ENCODE results near the gene NEMP2. TPM values are rescaled to one million over a fixed set of nuclear protein-coding genes. Genes with fewer than 3 reads are reported as not detected.

The NEMP2 gene
- total RNA-seq, 1 experiment from 2014 or later, result 11.1 TPM

DNA sequence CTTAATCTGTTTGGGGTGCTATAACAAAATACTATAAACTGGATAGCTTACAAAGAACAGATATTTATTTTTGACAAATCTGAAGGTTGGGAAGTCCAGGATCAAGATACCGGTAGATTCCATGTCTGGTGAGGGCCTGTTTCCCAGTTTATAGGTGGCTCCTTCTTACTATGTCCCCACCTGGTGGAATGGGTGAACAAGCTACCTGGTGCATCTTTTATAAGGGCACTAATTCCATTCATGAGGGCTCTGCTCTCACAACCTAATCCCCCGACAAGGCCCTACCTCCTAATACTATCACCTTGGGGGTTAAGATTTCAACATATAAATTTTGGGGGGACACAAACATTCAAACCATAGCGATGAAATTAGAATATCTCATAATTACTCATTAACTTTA, 15.6 kb upstream of the NEMP2 start:
- H3K79me2 ChIP-seq (ENCODE audit: low read length), result no peaks in the 10 kb centered on the region
- DNase-seq, result no peak
- no peak overlapping the region for H3K4me3 ChIP-seq (ENCODE audit: low read length)
- no peaks in the 10 kb centered on the region for H4K20me1 ChIP-seq (ENCODE audit: insufficient read depth, low read depth, low read length)
- no peak overlapping the region for H3K27ac ChIP-seq (ENCODE audit: low read length)
- H3K27me3 ChIP-seq (ENCODE audit: low read length), result no peaks in the 10 kb centered on the region
- no peak overlapping the region for H2AFZ ChIP-seq (ENCODE audit: low read length)
- no peak overlapping the region for H3K4me2 ChIP-seq (ENCODE audit: low read depth, low read length, poor library complexity, severe bottlenecking)
- H3K9me3 ChIP-seq (ENCODE audit: low read length), result no peaks in the 10 kb centered on the region
- no peaks in the 10 kb centered on the region for H3K9me2 ChIP-seq (replicated peaks; ENCODE audit: insufficient read depth, low read length)
- no peak overlapping the region for H3K9ac ChIP-seq (ENCODE audit: low read length)
- no peaks in the 10 kb centered on the region for H3K36me3 ChIP-seq (ENCODE audit: insufficient read depth, low read length)
- peaks cover 34% of the 10 kb centered on the region for H3K4me1 ChIP-seq (ENCODE audit: low read length)

DNA sequence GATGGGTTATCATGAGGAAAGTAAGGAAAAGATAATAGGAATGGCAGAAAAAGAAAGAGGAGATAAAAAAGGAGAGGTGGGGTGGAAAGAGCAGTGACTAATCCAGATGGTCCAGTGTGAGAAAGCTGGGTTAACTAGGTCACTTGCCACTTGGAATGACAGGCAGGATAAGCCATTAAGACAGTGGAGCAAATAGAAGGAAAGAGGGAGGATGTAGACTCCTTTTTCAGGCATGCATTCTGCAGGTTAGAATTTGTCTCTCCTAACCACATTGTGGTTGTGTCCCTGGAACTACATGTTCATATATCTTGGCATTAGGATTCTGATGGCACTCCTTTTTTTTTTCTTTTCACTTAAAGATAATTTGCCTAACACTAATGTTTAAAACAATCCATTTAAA, 13.4 kb upstream of the NEMP2 start:
- Histone ChIP-seq H3K4me3 (ENCODE audit: low read length) (no peak overlapping the region), H3K9me2 (replicated peaks; ENCODE audit: insufficient read depth, low read length) (no peaks in the 10 kb centered on the region), H3K4me1 (ENCODE audit: low read length) (peaks cover 22% of the 10 kb centered on the region), H2AFZ (ENCODE audit: low read length) (no peak overlapping the region), H3K36me3 (ENCODE audit: insufficient read depth, low read length) (no peaks in the 10 kb centered on the region), H4K20me1 (ENCODE audit: insufficient read depth, low read depth, low read length) (no peaks in the 10 kb centered on the region), H3K27ac (ENCODE audit: low read length) (no peak overlapping the region), H3K4me2 (ENCODE audit: low read depth, low read length, poor library complexity, severe bottlenecking) (no peak overlapping the region), H3K9me3 (ENCODE audit: low read length) (no peaks in the 10 kb centered on the region), H3K79me2 (ENCODE audit: low read length) (no peaks in the 10 kb centered on the region), H3K27me3 (ENCODE audit: low read length) (0 out of 2 replicates have a peak, but pooled peaks cover 2% of the 10 kb centered on the region), H3K9ac (ENCODE audit: low read length) (no peak overlapping the region)
- no peak for DNase-seq

DNA sequence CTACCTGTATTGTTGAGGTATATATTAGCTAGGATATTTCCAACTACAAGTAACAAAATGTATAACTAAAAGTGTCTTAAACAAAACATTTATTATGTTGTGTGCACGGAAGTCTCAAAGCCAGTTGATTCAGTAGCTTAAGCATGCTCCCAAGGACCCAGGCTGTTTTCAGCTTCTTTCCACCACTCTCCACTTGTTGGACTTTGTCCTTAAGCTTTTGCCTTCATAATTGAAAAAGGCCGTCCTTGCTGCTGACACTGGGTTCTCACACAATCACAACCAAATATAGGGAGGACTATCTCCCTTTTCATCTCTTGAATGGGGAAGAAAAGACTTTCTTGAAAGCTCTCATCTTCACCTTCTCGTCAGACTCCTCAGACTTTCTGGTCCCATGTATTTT, 12.2 kb upstream of the NEMP2 start:
- Histone ChIP-seq H3K9ac (ENCODE audit: low read length) (no peak overlapping the region), H3K4me2 (ENCODE audit: low read depth, low read length, poor library complexity, severe bottlenecking) (no peak overlapping the region), H3K4me1 (ENCODE audit: low read length) (peaks cover 10% of the 10 kb centered on the region), H3K9me3 (ENCODE audit: low read length) (peaks cover 2% of the 10 kb centered on the region; the same call in 1 of the 2 replicates), H3K27me3 (ENCODE audit: low read length) (0 out of 2 replicates have a peak, but pooled peaks cover 2% of the 10 kb centered on the region), H3K27ac (ENCODE audit: low read length) (no peak overlapping the region), H2AFZ (ENCODE audit: low read length) (no peak overlapping the region), H3K4me3 (ENCODE audit: low read length) (no peak overlapping the region), H3K36me3 (ENCODE audit: insufficient read depth, low read length) (no peaks in the 10 kb centered on the region), H4K20me1 (ENCODE audit: insufficient read depth, low read depth, low read length) (no peaks in the 10 kb centered on the region), H3K9me2 (replicated peaks; ENCODE audit: insufficient read depth, low read length) (no peaks in the 10 kb centered on the region), H3K79me2 (ENCODE audit: low read length) (no peaks in the 10 kb centered on the region)
- DNase-seq, result no peak

DNA sequence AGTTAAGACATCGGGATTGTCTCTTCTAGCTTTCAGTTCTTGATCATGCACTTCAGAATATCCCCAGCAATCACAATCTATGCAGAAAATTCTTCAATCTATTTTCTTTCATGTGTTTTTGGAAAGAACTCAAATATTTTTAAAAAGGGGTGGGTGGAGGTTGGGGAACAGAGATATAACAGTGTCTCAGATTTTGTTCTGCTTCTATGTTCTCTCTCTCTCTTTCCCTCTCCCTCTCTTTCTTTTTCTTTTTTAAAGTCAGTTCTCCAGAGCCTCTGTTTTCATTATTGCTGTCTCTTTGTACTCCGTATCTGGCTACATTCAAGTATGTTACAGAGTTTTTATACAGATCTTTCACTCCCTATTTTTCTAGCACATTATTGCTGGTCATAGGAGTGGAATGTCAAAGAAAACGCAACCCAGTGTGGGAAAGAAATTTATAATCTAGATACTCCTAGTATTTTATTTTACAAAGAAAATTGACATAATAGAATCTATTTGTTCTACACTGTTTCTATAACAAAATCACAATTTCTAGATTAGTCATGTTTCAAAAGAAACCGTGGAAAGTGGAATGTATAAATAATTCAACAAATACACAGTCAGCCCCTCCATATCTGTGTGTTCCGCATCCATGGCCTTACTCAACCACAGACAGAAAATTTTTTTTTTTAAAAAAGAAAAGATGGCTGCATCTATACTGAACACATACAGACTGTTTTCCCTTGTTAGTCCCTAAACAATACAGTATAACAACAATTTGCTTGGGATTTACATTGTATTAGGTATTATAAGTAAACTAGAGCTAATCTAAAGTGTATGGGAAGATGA, 11.2 kb upstream of the NEMP2 start:
- 0 out of 2 replicates have a peak, but pooled peaks cover 2% of the 10 kb centered on the region for H3K27me3 ChIP-seq (ENCODE audit: low read length)

DNA sequence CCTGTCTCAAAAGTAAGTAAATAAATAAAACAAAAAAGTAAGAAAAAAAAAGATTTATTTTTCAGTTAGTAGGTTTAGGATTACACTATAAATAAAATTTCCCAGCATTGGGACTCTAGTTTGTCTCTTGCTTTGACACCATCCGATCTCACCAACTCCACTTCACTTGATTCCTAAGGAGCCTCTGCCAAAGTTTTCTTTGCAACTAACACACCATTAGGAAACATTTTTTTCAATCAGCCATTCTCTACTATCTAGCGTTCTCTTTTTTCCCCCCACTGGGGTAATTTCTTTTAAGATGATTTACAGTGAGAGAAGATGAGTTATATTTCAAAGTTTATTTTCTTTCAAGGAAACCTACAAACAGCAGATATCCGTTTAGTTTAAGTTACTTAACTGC, 10.6 kb upstream of the NEMP2 start:
- Histone ChIP-seq H3K9me2 (replicated peaks; ENCODE audit: insufficient read depth, low read length) (no peaks in the 10 kb centered on the region; the same call in 1 of the 2 replicates), H4K20me1 (ENCODE audit: insufficient read depth, low read depth, low read length) (no peaks in the 10 kb centered on the region), H3K9me3 (ENCODE audit: low read length) (peaks cover 13% of the 10 kb centered on the region), H2AFZ (ENCODE audit: low read length) (no peak overlapping the region), H3K36me3 (ENCODE audit: insufficient read depth, low read length) (no peaks in the 10 kb centered on the region), H3K9ac (ENCODE audit: low read length) (no peak overlapping the region), H3K4me2 (ENCODE audit: low read depth, low read length, poor library complexity, severe bottlenecking) (peak overlapping the region; percentile 3), H3K79me2 (ENCODE audit: low read length) (no peaks in the 10 kb centered on the region), H3K27ac (ENCODE audit: low read length) (no peak overlapping the region), H3K4me1 (ENCODE audit: low read length) (peaks cover 6% of the 10 kb centered on the region), H3K27me3 (ENCODE audit: low read length) (0 out of 2 replicates have a peak, but pooled peaks cover 2% of the 10 kb centered on the region), H3K4me3 (ENCODE audit: low read length) (no peak overlapping the region)
- no peak for DNase-seq

More for the DNA sequence above, 11.2 kb upstream of the NEMP2 start:
- Histone ChIP-seq H4K20me1 (ENCODE audit: insufficient read depth, low read depth, low read length) (no peaks in the 10 kb centered on the region), H3K36me3 (ENCODE audit: insufficient read depth, low read length) (no peaks in the 10 kb centered on the region), H3K9ac (ENCODE audit: low read length) (no peak overlapping the region), H3K9me2 (replicated peaks; ENCODE audit: insufficient read depth, low read length) (no peaks in the 10 kb centered on the region; the same call in 1 of the 2 replicates), H3K79me2 (ENCODE audit: low read length) (no peaks in the 10 kb centered on the region), H3K27ac (ENCODE audit: low read length) (no peak overlapping the region), H3K4me3 (ENCODE audit: low read length) (no peak overlapping the region), H3K4me1 (ENCODE audit: low read length) (peaks cover 6% of the 10 kb centered on the region), H2AFZ (ENCODE audit: low read length) (no peak overlapping the region), H3K9me3 (ENCODE audit: low read length) (peaks cover 6% of the 10 kb centered on the region), H3K4me2 (ENCODE audit: low read depth, low read length, poor library complexity, severe bottlenecking) (peak overlapping the region; percentile 3)
- no peak for DNase-seq

DNA sequence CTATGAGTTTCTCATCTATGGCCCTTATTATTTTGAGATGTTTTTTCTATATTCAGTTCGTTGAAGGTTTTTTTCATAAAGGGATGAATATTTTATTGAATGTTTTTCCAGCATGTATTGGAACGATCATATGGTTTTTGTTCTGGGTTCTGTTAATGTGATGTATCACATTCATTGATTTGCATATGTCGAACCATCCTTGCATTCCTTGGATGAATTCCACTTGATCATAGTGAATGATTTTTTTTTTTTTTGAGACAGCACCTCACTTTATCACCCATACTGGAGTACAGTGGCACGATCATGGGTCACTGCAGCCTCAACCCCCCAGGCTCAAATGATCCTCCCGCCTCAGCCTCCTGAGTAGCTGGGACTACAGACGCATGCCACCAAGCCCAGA, 5.5 kb upstream of the NEMP2 start:
- no peak overlapping the region for H3K9ac ChIP-seq (ENCODE audit: low read length)
- H3K4me3 ChIP-seq (ENCODE audit: low read length), result no peak overlapping the region
- no peaks in the 10 kb centered on the region; the same call in 1 of the 2 replicates for H3K9me2 ChIP-seq (replicated peaks; ENCODE audit: insufficient read depth, low read length)
- H2AFZ ChIP-seq (ENCODE audit: low read length), result no peak overlapping the region
- no peak overlapping the region for H3K4me2 ChIP-seq (ENCODE audit: low read depth, low read length, poor library complexity, severe bottlenecking)
- peaks cover 8% of the 10 kb centered on the region for H3K4me1 ChIP-seq (ENCODE audit: low read length)
- no peak for DNase-seq
- H3K27me3 ChIP-seq (ENCODE audit: low read length), result 0 out of 2 replicates have a peak, but pooled peaks cover 2% of the 10 kb centered on the region
- H3K27ac ChIP-seq (ENCODE audit: low read length), result no peak overlapping the region
- H4K20me1 ChIP-seq (ENCODE audit: insufficient read depth, low read depth, low read length), result no peaks in the 10 kb centered on the region
- peaks cover 21% of the 10 kb centered on the region for H3K9me3 ChIP-seq (ENCODE audit: low read length)
- H3K36me3 ChIP-seq (ENCODE audit: insufficient read depth, low read length), result peaks cover 8% of the 10 kb centered on the region; the same call in 1 of the 2 replicates
- no peaks in the 10 kb centered on the region for H3K79me2 ChIP-seq (ENCODE audit: low read length)

DNA sequence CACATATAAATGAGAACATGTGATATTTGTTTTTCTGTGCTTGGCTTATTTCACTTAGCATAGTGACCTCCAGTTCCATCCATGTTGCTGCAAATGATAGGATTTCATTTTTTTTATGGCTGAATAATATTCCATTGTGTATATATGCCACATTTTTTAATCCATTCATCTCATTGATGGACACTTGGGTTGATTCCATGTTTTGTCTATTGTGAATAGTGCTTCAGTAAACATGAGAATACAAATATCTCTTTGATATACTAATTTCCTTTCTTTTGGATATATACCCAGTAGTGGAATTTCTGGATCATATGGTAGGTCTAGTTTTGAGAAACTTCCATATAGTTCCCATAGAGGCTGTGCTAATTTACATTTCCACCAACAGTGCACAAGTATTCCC, 3.7 kb upstream of the NEMP2 start:
- no peak overlapping the region for H3K9ac ChIP-seq (ENCODE audit: low read length)
- no peak overlapping the region for H3K27ac ChIP-seq (ENCODE audit: low read length)
- 0 out of 2 replicates have a peak, but pooled peaks cover under 1% of the 10 kb centered on the region for H3K27me3 ChIP-seq (ENCODE audit: low read length)
- no peaks in the 10 kb centered on the region; the same call in 1 of the 2 replicates for H3K9me2 ChIP-seq (replicated peaks; ENCODE audit: insufficient read depth, low read length)
- peaks cover 8% of the 10 kb centered on the region; the same call in 1 of the 2 replicates for H3K36me3 ChIP-seq (ENCODE audit: insufficient read depth, low read length)
- DNase-seq, result no peak
- H3K4me1 ChIP-seq (ENCODE audit: low read length), result peaks cover 21% of the 10 kb centered on the region
- peaks cover 9% of the 10 kb centered on the region; the same call in 1 of the 2 replicates for H3K79me2 ChIP-seq (ENCODE audit: low read length)
- H3K4me2 ChIP-seq (ENCODE audit: low read depth, low read length, poor library complexity, severe bottlenecking), result no peak overlapping the region
- no peak overlapping the region for H2AFZ ChIP-seq (ENCODE audit: low read length)
- no peaks in the 10 kb centered on the region for H4K20me1 ChIP-seq (ENCODE audit: insufficient read depth, low read depth, low read length)
- peaks cover 21% of the 10 kb centered on the region for H3K9me3 ChIP-seq (ENCODE audit: low read length)
- H3K4me3 ChIP-seq (ENCODE audit: low read length), result no peak overlapping the region

DNA sequence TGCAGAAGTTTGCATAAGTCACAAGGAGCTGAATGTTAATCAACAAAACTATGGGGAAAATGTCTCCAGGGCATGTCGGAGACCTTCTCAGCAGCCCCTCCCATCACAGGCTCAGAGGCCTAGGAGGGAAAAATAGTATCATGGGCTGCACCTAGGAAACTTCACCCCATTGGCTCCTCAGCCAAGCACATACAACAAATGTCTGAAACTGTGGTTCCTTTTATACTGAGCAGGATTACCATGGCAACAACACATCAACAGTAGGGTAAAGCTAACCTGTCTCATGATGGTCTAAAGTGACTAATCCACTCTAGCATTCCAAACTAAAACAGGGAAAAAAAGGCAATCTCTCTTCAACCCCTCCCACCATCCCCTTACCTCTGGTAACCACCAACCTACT, 3.2 kb upstream of the NEMP2 start:
- Histone ChIP-seq H3K27ac (ENCODE audit: low read length) (no peak overlapping the region), H3K4me2 (ENCODE audit: low read depth, low read length, poor library complexity, severe bottlenecking) (no peak overlapping the region), H3K9ac (ENCODE audit: low read length) (no peak overlapping the region), H3K27me3 (ENCODE audit: low read length) (no peaks in the 10 kb centered on the region), H3K9me2 (replicated peaks; ENCODE audit: insufficient read depth, low read length) (no peaks in the 10 kb centered on the region; the same call in 1 of the 2 replicates), H2AFZ (ENCODE audit: low read length) (no peak overlapping the region), H3K79me2 (ENCODE audit: low read length) (peaks cover 10% of the 10 kb centered on the region; the same call in 1 of the 2 replicates), H3K4me3 (ENCODE audit: low read length) (no peak overlapping the region), H3K4me1 (ENCODE audit: low read length) (peaks cover 25% of the 10 kb centered on the region), H4K20me1 (ENCODE audit: insufficient read depth, low read depth, low read length) (no peaks in the 10 kb centered on the region), H3K36me3 (ENCODE audit: insufficient read depth, low read length) (peaks cover 8% of the 10 kb centered on the region; the same call in 1 of the 2 replicates), H3K9me3 (ENCODE audit: low read length) (peaks cover 21% of the 10 kb centered on the region)
- no peak for DNase-seq
